IPS-NIHi11 (cell line): ENCODE results near the gene ABTB2.
A peak's percentile ranks its signal among the peaks of the same experiment; 100 is the strongest.

ENCODE experiments used
- DNase-seq: peaks from one replicate; pipeline ENCODE4 v3.0.0; 2012; ENCODE audit warnings: mixed read lengths, low spot score

Gene ABTB2

DNA sequence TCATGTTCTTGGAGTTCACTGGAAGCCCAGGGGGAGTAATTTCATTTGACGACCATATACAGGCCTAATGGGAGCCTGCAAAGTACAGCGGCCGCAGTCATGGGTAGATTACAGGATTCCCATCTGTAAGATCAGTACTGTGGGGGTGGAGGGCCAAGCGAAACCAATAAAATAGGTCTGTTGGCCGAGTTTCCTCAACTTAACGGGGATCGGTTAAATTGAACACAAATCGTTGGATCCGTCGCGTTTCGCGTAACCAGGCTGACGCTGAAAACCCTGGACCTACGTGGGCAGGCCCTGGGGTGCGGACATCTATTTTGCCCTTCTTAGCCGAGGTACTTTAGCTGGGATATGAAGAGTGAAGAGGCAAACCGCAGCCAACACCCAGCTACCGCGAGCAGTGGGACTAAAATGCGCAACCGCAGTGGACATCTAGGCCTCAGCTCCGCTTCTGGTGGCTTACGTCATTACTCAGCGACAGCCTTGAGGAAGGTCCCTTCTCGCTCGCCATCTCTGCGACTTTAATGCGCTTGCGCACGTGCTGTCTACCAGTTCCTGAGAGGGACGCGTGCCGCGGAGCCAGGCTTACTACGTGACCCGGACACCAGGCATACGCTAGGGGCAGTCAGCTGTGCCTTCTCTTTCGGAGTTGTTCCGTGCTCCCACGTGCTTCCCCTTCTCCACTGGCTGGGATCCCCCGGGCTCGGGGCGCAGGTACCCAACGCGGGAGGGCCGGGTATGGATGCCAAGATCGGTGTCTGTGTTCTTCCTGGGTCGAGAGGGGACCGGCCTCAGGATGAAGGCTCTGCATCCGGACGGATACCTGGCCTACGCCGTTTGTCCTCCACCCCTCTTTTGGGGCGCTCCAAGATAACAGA, 252.5 kb downstream of the ABTB2 start, which contains the start of gene NAT10:
TSS of gene NAT10 (plus strand) at position 551 of the 878 bp plus-strand sequence. CDS start 2,597 bp downstream, outside the sequence.
- DNase-seq = peak; percentile 97

DNA sequence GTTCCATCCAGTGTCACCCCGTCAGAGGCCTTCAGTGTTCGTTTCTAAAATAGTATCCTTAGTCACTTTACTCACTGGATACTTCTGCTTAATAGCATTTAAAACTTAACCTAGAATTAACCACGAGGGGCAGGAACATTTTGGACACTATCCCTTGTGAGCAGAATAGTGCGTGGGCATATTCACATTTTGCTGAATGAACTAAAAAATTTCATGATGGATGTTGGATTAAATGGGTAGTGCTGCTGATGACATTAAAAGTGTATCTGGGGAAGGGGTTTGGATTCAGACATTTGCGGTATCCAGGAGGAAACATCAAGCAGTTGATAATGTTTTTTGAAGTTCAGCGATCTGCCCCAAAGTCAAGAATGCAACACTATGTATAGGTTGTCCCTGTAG, 253.1 kb downstream of the ABTB2 start:
- DNase-seq = no peak
